ENCODE measurements around the gene ABCF3.

DNA sequence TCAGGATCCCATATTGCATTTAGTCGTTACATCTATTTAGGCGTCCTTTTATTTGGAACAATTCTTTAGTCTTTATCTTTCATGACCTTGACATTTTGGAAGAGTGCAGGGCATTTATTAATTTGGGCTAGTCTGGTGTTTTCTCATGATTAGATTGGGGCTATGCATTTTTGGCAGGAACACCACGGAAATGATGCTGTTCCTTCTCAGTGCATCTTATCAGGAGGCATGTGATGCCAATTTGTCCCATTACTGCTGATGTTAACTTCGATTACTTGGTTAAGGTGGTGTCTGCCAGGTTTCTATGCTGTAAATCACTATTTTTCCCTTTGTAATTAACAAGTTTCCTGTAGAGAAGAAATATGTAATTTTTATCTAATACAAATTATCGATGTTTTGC, 25.3 kb downstream of the ABCF3 start:
- TF ChIP-seq, protein P1, sequence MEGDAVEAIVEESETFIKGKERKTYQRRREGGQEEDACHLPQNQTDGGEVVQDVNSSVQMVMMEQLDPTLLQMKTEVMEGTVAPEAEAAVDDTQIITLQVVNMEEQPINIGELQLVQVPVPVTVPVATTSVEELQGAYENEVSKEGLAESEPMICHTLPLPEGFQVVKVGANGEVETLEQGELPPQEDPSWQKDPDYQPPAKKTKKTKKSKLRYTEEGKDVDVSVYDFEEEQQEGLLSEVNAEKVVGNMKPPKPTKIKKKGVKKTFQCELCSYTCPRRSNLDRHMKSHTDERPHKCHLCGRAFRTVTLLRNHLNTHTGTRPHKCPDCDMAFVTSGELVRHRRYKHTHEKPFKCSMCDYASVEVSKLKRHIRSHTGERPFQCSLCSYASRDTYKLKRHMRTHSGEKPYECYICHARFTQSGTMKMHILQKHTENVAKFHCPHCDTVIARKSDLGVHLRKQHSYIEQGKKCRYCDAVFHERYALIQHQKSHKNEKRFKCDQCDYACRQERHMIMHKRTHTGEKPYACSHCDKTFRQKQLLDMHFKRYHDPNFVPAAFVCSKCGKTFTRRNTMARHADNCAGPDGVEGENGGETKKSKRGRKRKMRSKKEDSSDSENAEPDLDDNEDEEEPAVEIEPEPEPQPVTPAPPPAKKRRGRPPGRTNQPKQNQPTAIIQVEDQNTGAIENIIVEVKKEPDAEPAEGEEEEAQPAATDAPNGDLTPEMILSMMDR (IDR thresholded peaks at IDR 0.05) = no peak
- TF ChIP-seq POLR2A (IDR thresholded peaks at IDR 0.05) = no peak
